Measurements from ENCODE around the gene S100A10. TPM values are rescaled to one million over a fixed set of nuclear protein-coding genes. Genes with fewer than 3 reads are reported as not detected.

The S100A10 gene
- total RNA-seq, 1 donor from 2014 or later = 186 TPM

GRCh38 chr1:152036267-152037216 is 42.9 kb upstream of the S100A10 start, which contains the start of gene S100A11:
Gene S100A11, minus strand, starts transcription at chr1:152037004. Its CDS starts 89 bp downstream, at chr1:152036915.
- H3K4me1 ChIP-seq = peaks cover 46% of the 10 kb centered on the region

GRCh38 chr1:152035539-152036266 is 42.0 kb upstream of the S100A10 start:
- TF ChIP-seq CTCF (IDR thresholded peaks at IDR 0.05; ENCODE audit: borderline replicate concordance) = no peak
- intact Hi-C loops (cut with micrococcal nuclease) = no loop called here
- Histone ChIP-seq H3K27ac (replicated peaks) (peak overlapping the region; percentile 97), H3K27me3 (ENCODE audit: low read depth) (no peaks in the 10 kb centered on the region), H3K4me1 (peaks cover 46% of the 10 kb centered on the region), H3K36me3 (peaks cover 31% of the 10 kb centered on the region), H3K9me3 (replicated peaks) (no peaks in the 10 kb centered on the region), H3K4me3 (peak overlapping the region; percentile 82)
- no peak for DNase-seq

More at GRCh38 chr1:152036267-152037216, 42.9 kb upstream of the S100A10 start, which contains the start of gene S100A11:
- Histone ChIP-seq H3K9me3 (replicated peaks) (no peaks in the 10 kb centered on the region), H3K27ac (replicated peaks) (peak within 1 kb of the TSS; percentile 97), H3K36me3 (peaks cover 23% of the 10 kb centered on the region), H3K27me3 (ENCODE audit: low read depth) (no peaks in the 10 kb centered on the region), H3K4me3 (peak within 1 kb of the TSS; percentile 82)
- intact Hi-C loops (cut with micrococcal nuclease) = no loop called here
- no peak for TF ChIP-seq CTCF (IDR thresholded peaks at IDR 0.05; ENCODE audit: borderline replicate concordance)
- peak; percentile 94 for DNase-seq

GRCh38 chr1:152034654-152035538 is 41.2 kb upstream of the S100A10 start:
- no peaks in the 10 kb centered on the region for H3K9me3 ChIP-seq (replicated peaks)
- H3K4me3 ChIP-seq = peak overlapping the region; percentile 82
- peak; percentile 74 for TF ChIP-seq CTCF (IDR thresholded peaks at IDR 0.05; ENCODE audit: borderline replicate concordance)
- DNase-seq = no peak
- H3K36me3 ChIP-seq = peaks cover 34% of the 10 kb centered on the region
- H3K27ac ChIP-seq (replicated peaks) = peak overlapping the region; percentile 97
- no peaks in the 10 kb centered on the region for H3K27me3 ChIP-seq (ENCODE audit: low read depth)
- peaks cover 46% of the 10 kb centered on the region for H3K4me1 ChIP-seq
- intact Hi-C loops (cut with micrococcal nuclease) = no loop called here

- H3K9me3 ChIP-seq (replicated peaks) = no peaks in the 10 kb centered on the region
- peaks cover 46% of the 10 kb centered on the region for H3K4me1 ChIP-seq
- H3K27me3 ChIP-seq (ENCODE audit: low read depth) = no peaks in the 10 kb centered on the region
- H3K27ac ChIP-seq (replicated peaks) = peak overlapping the region; percentile 97
- TF ChIP-seq CTCF (IDR thresholded peaks at IDR 0.05; ENCODE audit: borderline replicate concordance) = no peak
- peak overlapping the region; percentile 82 for H3K4me3 ChIP-seq
- intact Hi-C loops (cut with micrococcal nuclease) = no loop called here
- H3K36me3 ChIP-seq = peaks cover 34% of the 10 kb centered on the region
- no peak for DNase-seq
Observed at GRCh38 chr1:152034324-152034653, 40.6 kb upstream of the S100A10 start.

- intact Hi-C loops (cut with micrococcal nuclease) = no loop called here
- H3K36me3 ChIP-seq = peaks cover 34% of the 10 kb centered on the region
- no peak for TF ChIP-seq CTCF (IDR thresholded peaks at IDR 0.05; ENCODE audit: borderline replicate concordance)
- no peak for DNase-seq
- no peak overlapping the region for H3K27ac ChIP-seq (replicated peaks)
- H3K27me3 ChIP-seq (ENCODE audit: low read depth) = no peaks in the 10 kb centered on the region
- H3K4me3 ChIP-seq = no peak overlapping the region
- peaks cover 19% of the 10 kb centered on the region for H3K4me1 ChIP-seq
- H3K9me3 ChIP-seq (replicated peaks) = no peaks in the 10 kb centered on the region
Observed at GRCh38 chr1:152029929-152030211, 36.2 kb upstream of the S100A10 start.
